Measurements from ENCODE around the gene MAEA.

GRCh38 chr4:1246901-1247863 lies 42.5 kb upstream of the MAEA start:
- TF ChIP-seq CTCF (IDR thresholded peaks at IDR 0.05; ENCODE audit: borderline replicate concordance, extremely low read depth, low read length, poor library complexity, severe bottlenecking) (no peak), EZH2 (IDR thresholded peaks at IDR 0.05; ENCODE audit: borderline replicate concordance, low read depth, low read length, severe bottlenecking) (no peak)
